Loucy (cell line): ENCODE results near the gene GCAT.

ENCODE experiments used
- H2AFZ ChIP-seq: fragments of 200-600 bp; sonication (generic); 2 replicates; pipeline ENCODE4 v1.6.0; 2016; ENCODE audit warnings: antibody characterized with exemption, mild to moderate bottlenecking, low read length, moderate library complexity
- H3F3A ChIP-seq: fragments of 200-600 bp; 2 replicates; pipeline ENCODE4 v1.6.0; 2016; ENCODE audit warnings: antibody characterized with exemption, low read depth, mild to moderate bottlenecking
- H3K27me3 ChIP-seq: fragments of 200-600 bp; sonication (generic); 2 replicates; pipeline ENCODE4 v1.6.1; 2014; ENCODE audit warnings: low read length, mild to moderate bottlenecking; ENCODE audit not compliant: insufficient read depth, poor library complexity, severe bottlenecking
- H3K36me3 ChIP-seq: fragments of 200-600 bp; sonication (generic); 2 replicates; pipeline ENCODE4 v1.6.1; 2016; ENCODE audit warnings: low read length; ENCODE audit not compliant: insufficient read depth
- H3K4me1 ChIP-seq: fragments of 200-600 bp; sonication (generic); 2 replicates; pipeline ENCODE4 v1.5.1; 2014; ENCODE audit warnings: low read length, mild to moderate bottlenecking; ENCODE audit not compliant: insufficient read depth, poor library complexity, severe bottlenecking
- H3K4me2 ChIP-seq: fragments of 200-600 bp; sonication (generic); 2 replicates; pipeline ENCODE4 v1.6.0; 2014; ENCODE audit warnings: antibody characterized with exemption, low read length, low read depth, mild to moderate bottlenecking; ENCODE audit not compliant: poor library complexity, severe bottlenecking
- H3K4me3 ChIP-seq: fragments of 200-600 bp; sonication (generic); 2 replicates; pipeline ENCODE4 v1.5.1; 2014; ENCODE audit warnings: low read length, mild to moderate bottlenecking, mixed read lengths; ENCODE audit not compliant: poor library complexity, severe bottlenecking
- H3K79me2 ChIP-seq: fragments of 200-600 bp; sonication (generic); 2 replicates; pipeline ENCODE4 v1.6.1; 2014; ENCODE audit warnings: low read length; ENCODE audit not compliant: insufficient read depth
- H3K9ac ChIP-seq: fragments of 200-600 bp; sonication (generic); 2 replicates; pipeline ENCODE4 v1.6.0; 2014; ENCODE audit warnings: mild to moderate bottlenecking, low read depth, low read length, moderate library complexity; ENCODE audit not compliant: poor library complexity, severe bottlenecking
- H3K9me2 ChIP-seq: fragments of 200-600 bp; sonication (generic); replicated peaks from 2 replicates; pipeline ENCODE4 v1.6.1; 2016; ENCODE audit warnings: low read depth, low read length, mixed read lengths
- H3K9me3 ChIP-seq: fragments of 200-600 bp; sonication (generic); 2 replicates; pipeline ENCODE4 v1.6.1; 2014; ENCODE audit warnings: mild to moderate bottlenecking, antibody characterized with exemption, low read length, low read depth; ENCODE audit not compliant: insufficient read depth
- H4K20me1 ChIP-seq: fragments of 200-600 bp; sonication (generic); 2 replicates; pipeline ENCODE4 v1.6.0; 2014; ENCODE audit warnings: antibody characterized with exemption, low read length, mild to moderate bottlenecking; ENCODE audit not compliant: insufficient read depth, poor library complexity, severe bottlenecking
- CTCF ChIP-seq: fragments of 200-600 bp; sonication (generic); conservative IDR thresholded peaks from 2 replicates; pipeline ENCODE4 v1.5.1; 2014; ENCODE audit warnings: mild to moderate bottlenecking, antibody characterized with exemption, low read length
- EZH2phosphoT487 ChIP-seq: fragments of 200-600 bp; IDR thresholded peaks from 2 replicates; pipeline ENCODE4 v1.6.1; 2018; ENCODE audit warnings: antibody characterized with exemption, mild to moderate bottlenecking, moderate library complexity, borderline replicate concordance

Gene GCAT

GRCh38 chr22:37809672-37810333 is 2.1 kb downstream of the GCAT start:
- no peak overlapping the region for H3K9ac ChIP-seq
- no peaks in the 10 kb centered on the region for H3K36me3 ChIP-seq
- H3F3A ChIP-seq, result no peaks in the 10 kb centered on the region
- no peaks in the 10 kb centered on the region for H3K9me2 ChIP-seq
- H2AFZ ChIP-seq, result no peak overlapping the region
- H3K9me3 ChIP-seq, result no peaks in the 10 kb centered on the region
- H4K20me1 ChIP-seq, result no peaks in the 10 kb centered on the region
- H3K27me3 ChIP-seq, result no peaks in the 10 kb centered on the region
- H3K79me2 ChIP-seq, result peaks cover 13% of the 10 kb centered on the region; the same call in 1 of the 2 replicates
- peaks cover 25% of the 10 kb centered on the region for H3K4me1 ChIP-seq
- TF ChIP-seq EZH2phosphoT487 (no peak), CTCF (no peak)
- H3K4me3 ChIP-seq, result no peak overlapping the region
- H3K4me2 ChIP-seq, result peak overlapping the region; percentile 86

GRCh38 chr22:37811867-37812266 is 4.1 kb downstream of the GCAT start:
- Histone ChIP-seq H3K9me2 (no peaks in the 10 kb centered on the region), H3K27me3 (no peaks in the 10 kb centered on the region), H3K4me3 (no peak overlapping the region), H3K9ac (no peak overlapping the region), H2AFZ (no peak overlapping the region), H3K9me3 (no peaks in the 10 kb centered on the region), H3F3A (no peaks in the 10 kb centered on the region), H3K4me1 (peaks cover 15% of the 10 kb centered on the region), H3K36me3 (no peaks in the 10 kb centered on the region), H3K4me2 (no peak overlapping the region), H4K20me1 (no peaks in the 10 kb centered on the region), H3K79me2 (peaks cover 13% of the 10 kb centered on the region; the same call in 1 of the 2 replicates)
- TF ChIP-seq EZH2phosphoT487 (no peak), CTCF (no peak)

- H3K9me2 ChIP-seq, result no peaks in the 10 kb centered on the region
- no peaks in the 10 kb centered on the region for H3K27me3 ChIP-seq
- H3F3A ChIP-seq, result no peaks in the 10 kb centered on the region
- H3K4me1 ChIP-seq, result peaks cover 7% of the 10 kb centered on the region
- no peak overlapping the region for H3K9ac ChIP-seq
- TF ChIP-seq CTCF (no peak), EZH2phosphoT487 (no peak)
- H4K20me1 ChIP-seq, result no peaks in the 10 kb centered on the region
- no peak overlapping the region for H3K4me2 ChIP-seq
- H3K9me3 ChIP-seq, result no peaks in the 10 kb centered on the region
- no peak overlapping the region for H3K4me3 ChIP-seq
- no peak overlapping the region for H2AFZ ChIP-seq
- no peaks in the 10 kb centered on the region for H3K36me3 ChIP-seq
- H3K79me2 ChIP-seq, result peaks cover 13% of the 10 kb centered on the region; the same call in 1 of the 2 replicates
These were observed 5.3 kb downstream of the GCAT start for GRCh38 chr22:37812869-37813678.
